UCSD-AML1 (cell line): Measurements from ENCODE around the gene SIRT4.
"Not testable (repeated sequence)": the region's sequence is repeated elsewhere in the genome, so short reads cannot be mapped to it uniquely, and the experiment has no call there.

Experiments
- DNase-seq: peaks from one replicate; lab custom pipeline; 2025; ENCODE audit not compliant: unreplicated experiment; lab: John Stamatoyannopoulos, UW

Gene SIRT4

GRCh38 chr12:120335447-120335846 is 33.3 kb downstream of the SIRT4 start:
- peak; percentile 25 for DNase-seq

GRCh38 chr12:120336392-120336791 is 34.3 kb downstream of the SIRT4 start:
- DNase-seq = not testable (repeated sequence)

GRCh38 chr12:120337730-120338129 is 35.6 kb downstream of the SIRT4 start:
- DNase-seq = no peak

- DNase-seq = no peak
Measured at GRCh38 chr12:120339256-120339655, 37.1 kb downstream of the SIRT4 start.

GRCh38 chr12:120342175-120343038 is 40.3 kb downstream of the SIRT4 start:
- no peak for DNase-seq

GRCh38 chr12:120343039-120343537 is 41.0 kb downstream of the SIRT4 start:
- no peak for DNase-seq

GRCh38 chr12:120343692-120344091 is 41.6 kb downstream of the SIRT4 start:
- no peak for DNase-seq

GRCh38 chr12:120346031-120346430 is 43.9 kb downstream of the SIRT4 start:
- DNase-seq = no peak

GRCh38 chr12:120346681-120347080 is 44.6 kb downstream of the SIRT4 start:
- no peak for DNase-seq

- DNase-seq = no peak
Measured at GRCh38 chr12:120347766-120348165, 45.6 kb downstream of the SIRT4 start.

GRCh38 chr12:120350576-120351350 is 48.6 kb downstream of the SIRT4 start:
- no peak for DNase-seq

GRCh38 chr12:120352117-120352516 is 50.0 kb downstream of the SIRT4 start:
- no peak for DNase-seq

GRCh38 chr12:120353136-120353535 is 51.0 kb downstream of the SIRT4 start:
- no peak for DNase-seq

- no peak for DNase-seq
Measured at GRCh38 chr12:120353556-120354317, 51.6 kb downstream of the SIRT4 start.

GRCh38 chr12:120356567-120357030 is 54.5 kb downstream of the SIRT4 start:
- DNase-seq = peak; percentile 69

GRCh38 chr12:120357104-120357503 is 55.0 kb downstream of the SIRT4 start:
- DNase-seq = no peak

- no peak for DNase-seq
Measured at GRCh38 chr12:120358412-120359100, 56.4 kb downstream of the SIRT4 start.

- no peak for DNase-seq
Measured at GRCh38 chr12:120359128-120359527, 57.0 kb downstream of the SIRT4 start.

- DNase-seq = no peak
Measured at GRCh38 chr12:120361506-120362208, 59.5 kb downstream of the SIRT4 start.
